ENCODE measurements around the gene ABCA8.

ABCA8 gene

GRCh38 chr17:68941761-68942160 lies 13.4 kb downstream of the ABCA8 start:
- DNase-seq (ENCODE audit: low read depth) = no peak

GRCh38 chr17:68939195-68939594 lies 16.0 kb downstream of the ABCA8 start:
- DNase-seq (ENCODE audit: low read depth) = no peak

GRCh38 chr17:68937890-68938514 lies 17.2 kb downstream of the ABCA8 start:
- no peak for DNase-seq (ENCODE audit: low read depth)

GRCh38 chr17:68927516-68927915 lies 27.7 kb downstream of the ABCA8 start:
- no peak for DNase-seq (ENCODE audit: low read depth)

- no peak for DNase-seq (ENCODE audit: low read depth)
Measured at GRCh38 chr17:68924793-68925720, 30.1 kb downstream of the ABCA8 start.

- DNase-seq (ENCODE audit: low read depth) = no peak
Measured at GRCh38 chr17:68910789-68911431, 44.3 kb downstream of the ABCA8 start.

- DNase-seq (ENCODE audit: low read depth) = no peak
Measured at GRCh38 chr17:68910251-68910705, 44.9 kb downstream of the ABCA8 start.

- no peak for DNase-seq (ENCODE audit: low read depth)
Measured at GRCh38 chr17:68909066-68909465, 46.1 kb downstream of the ABCA8 start.

GRCh38 chr17:68908045-68908444 lies 47.1 kb downstream of the ABCA8 start:
- no peak for DNase-seq (ENCODE audit: low read depth)

- no peak for DNase-seq (ENCODE audit: low read depth)
Measured at GRCh38 chr17:68906638-68907037, 48.6 kb downstream of the ABCA8 start.

GRCh38 chr17:68903286-68903685 lies 51.9 kb downstream of the ABCA8 start:
- DNase-seq (ENCODE audit: low read depth) = no peak

GRCh38 chr17:68897557-68897956 lies 57.6 kb downstream of the ABCA8 start:
- no peak for DNase-seq (ENCODE audit: low read depth)

GRCh38 chr17:68892658-68893057 lies 62.5 kb downstream of the ABCA8 start:
- DNase-seq (ENCODE audit: low read depth) = no peak

- DNase-seq (ENCODE audit: low read depth) = no peak
Measured at GRCh38 chr17:68892193-68892592, 63.0 kb downstream of the ABCA8 start.

GRCh38 chr17:68886401-68886800 lies 68.8 kb downstream of the ABCA8 start:
- no peak for DNase-seq (ENCODE audit: low read depth)

- DNase-seq (ENCODE audit: low read depth) = no peak
Measured at GRCh38 chr17:68884888-68885287, 70.3 kb downstream of the ABCA8 start.

- DNase-seq (ENCODE audit: low read depth) = no peak
Measured at GRCh38 chr17:68878226-68878885, 76.8 kb downstream of the ABCA8 start.

- DNase-seq (ENCODE audit: low read depth) = no peak
Measured at GRCh38 chr17:68871447-68871846, 83.7 kb downstream of the ABCA8 start.

GRCh38 chr17:68870976-68871375 lies 84.2 kb downstream of the ABCA8 start:
- DNase-seq (ENCODE audit: low read depth) = no peak

GRCh38 chr17:68870161-68870826 lies 84.9 kb downstream of the ABCA8 start:
- DNase-seq (ENCODE audit: low read depth) = no peak

GRCh38 chr17:68868708-68869107 lies 86.5 kb downstream of the ABCA8 start:
- DNase-seq (ENCODE audit: low read depth) = no peak

Measured in activated T-cell treated with anti-CD3 and anti-CD28 coated beads for 24 hours (primary cell).